Left lung (tissue), 10 donors: ENCODE measurements around the gene IGSF21. TPM values are rescaled to one million over a fixed set of nuclear protein-coding genes. Genes with fewer than 3 reads are reported as not detected.
"Not testable (repeated sequence)": the region's sequence is repeated elsewhere in the genome, so short reads cannot be mapped to it uniquely, and the experiment has no call there.

Experiments
- ATAC-seq: fragments of 200-7000 bp; cut with Tn5 transposase; one replicate; pipeline ENCODE4 v1.9.1; 2020; ENCODE audit warnings: moderate library complexity
- DNase-seq, 4 donors: peaks; one replicate each; pipeline ENCODE4 v3.0.0-alpha.2; 2013 to 2020
- H3K27ac ChIP-seq, 2 donors: fragments of 200-600 bp; sonication (generic) in 1 of 2; one replicate each; pipeline versions ENCODE4 v1.5.0 to v1.8.0; 2020 to 2021
- H3K27me3 ChIP-seq, 2 donors: fragments of 200-600 bp; sonication (generic) in 1 of 2; one replicate each; pipeline versions ENCODE4 v1.5.0 to v1.8.0; 2020 to 2021
- H3K36me3 ChIP-seq, 2 donors: fragments of 200-600 bp; sonication (generic) in 1 of 2; one replicate each; pipeline versions ENCODE4 v1.5.0 to v1.8.0; 2020 to 2021
- H3K4me1 ChIP-seq, 2 donors: fragments of 200-600 bp; one replicate each; pipeline ENCODE4 v1.8.0; 2021
- H3K4me3 ChIP-seq, 2 donors: fragments of 200-600 bp; sonication (generic) in 1 of 2; one replicate each; pipeline versions ENCODE4 v1.5.0 to v1.8.0; 2020 to 2021; ENCODE audit warnings: mild to moderate bottlenecking in 1 of 2
- H3K9me3 ChIP-seq, 2 donors: fragments of 200-600 bp; sonication (generic) in 1 of 2; one replicate each; pipeline versions ENCODE4 v1.5.0 to v1.8.0; 2020 to 2021
- intact Hi-C, 2 donors: fragments of 100-400 bp; cut with DNase I; formaldehyde crosslinking; loops; one replicate each; pipeline versions ENCODE4 v1.11.2 to v1.14.2; 2022
- polyA plus RNA-seq, 6 donors: library from polyadenylated mRNA; unstranded; fragments of 120-200 nt; gene quantifications; one replicate each; pipeline ENCODE4 v1.2.1, GENCODE V29; 2013; ENCODE audit not compliant: insufficient read length in 6 of 6
- total RNA-seq, 2 donors: library from RNA; stranded (reverse); fragmentation: NEBNext Ultra II Directional; extraction: Animal tissue kit (Norgen Biotek cat#: 25700); gene quantifications; one replicate each; pipeline ENCODE4 v1.2.1, GENCODE V29; 2021
- TF ChIP-seq, protein P1 (sequence below), 2 donors: fragments of 200-600 bp; sonication (generic) in 1 of 2; IDR thresholded peaks; one replicate each; pipeline versions ENCODE4 v1.5.0 to v1.8.0; 2021; ENCODE audit warnings: antibody characterized with exemption in 2 of 2
- donor health status: DM: no; HTN: yes; CAD: no.
- donor health status: DM: no; HTN: no; CAD: no.

The IGSF21 gene
- total and polyA plus RNA-seq, 8 donors = 0.14 to 1.2 (median 0.25) TPM; not detected in 2

DNA sequence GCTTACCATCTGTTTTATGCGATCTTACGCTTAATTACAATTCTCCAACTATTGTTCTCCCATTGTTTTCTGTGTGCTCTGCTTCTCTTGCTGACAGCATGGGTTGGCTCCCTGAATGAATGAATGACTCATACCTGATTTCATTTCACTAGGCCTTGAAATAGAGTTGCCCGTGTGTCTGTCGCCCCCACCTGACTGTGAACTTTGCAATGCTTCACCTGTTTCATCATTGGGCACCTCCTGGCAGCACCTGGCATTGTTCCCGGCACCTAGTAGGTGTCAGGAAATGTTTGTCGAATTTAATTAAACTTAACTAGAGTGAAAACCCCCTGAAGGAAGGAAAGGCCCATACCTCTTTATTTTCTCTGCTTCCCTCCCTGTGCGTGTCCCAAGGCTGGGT lies 252.7 kb downstream of the IGSF21 start:
- TF ChIP-seq, protein P1, sequence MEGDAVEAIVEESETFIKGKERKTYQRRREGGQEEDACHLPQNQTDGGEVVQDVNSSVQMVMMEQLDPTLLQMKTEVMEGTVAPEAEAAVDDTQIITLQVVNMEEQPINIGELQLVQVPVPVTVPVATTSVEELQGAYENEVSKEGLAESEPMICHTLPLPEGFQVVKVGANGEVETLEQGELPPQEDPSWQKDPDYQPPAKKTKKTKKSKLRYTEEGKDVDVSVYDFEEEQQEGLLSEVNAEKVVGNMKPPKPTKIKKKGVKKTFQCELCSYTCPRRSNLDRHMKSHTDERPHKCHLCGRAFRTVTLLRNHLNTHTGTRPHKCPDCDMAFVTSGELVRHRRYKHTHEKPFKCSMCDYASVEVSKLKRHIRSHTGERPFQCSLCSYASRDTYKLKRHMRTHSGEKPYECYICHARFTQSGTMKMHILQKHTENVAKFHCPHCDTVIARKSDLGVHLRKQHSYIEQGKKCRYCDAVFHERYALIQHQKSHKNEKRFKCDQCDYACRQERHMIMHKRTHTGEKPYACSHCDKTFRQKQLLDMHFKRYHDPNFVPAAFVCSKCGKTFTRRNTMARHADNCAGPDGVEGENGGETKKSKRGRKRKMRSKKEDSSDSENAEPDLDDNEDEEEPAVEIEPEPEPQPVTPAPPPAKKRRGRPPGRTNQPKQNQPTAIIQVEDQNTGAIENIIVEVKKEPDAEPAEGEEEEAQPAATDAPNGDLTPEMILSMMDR (IDR thresholded peaks at IDR 0.05) = no peak
- Histone ChIP-seq H3K9me3 (no peaks in the 10 kb centered on the region), H3K36me3 (no peaks in the 10 kb centered on the region), H3K4me1 (no peaks in the 10 kb centered on the region), H3K27me3 (peaks cover 0 to 44% of the 10 kb centered on the region in 2 donors), H3K4me3 (no peak overlapping the region), H3K27ac (no peak overlapping the region)
- intact Hi-C loops = no loop called here
- no peak for DNase-seq
- no peak for ATAC-seq

DNA sequence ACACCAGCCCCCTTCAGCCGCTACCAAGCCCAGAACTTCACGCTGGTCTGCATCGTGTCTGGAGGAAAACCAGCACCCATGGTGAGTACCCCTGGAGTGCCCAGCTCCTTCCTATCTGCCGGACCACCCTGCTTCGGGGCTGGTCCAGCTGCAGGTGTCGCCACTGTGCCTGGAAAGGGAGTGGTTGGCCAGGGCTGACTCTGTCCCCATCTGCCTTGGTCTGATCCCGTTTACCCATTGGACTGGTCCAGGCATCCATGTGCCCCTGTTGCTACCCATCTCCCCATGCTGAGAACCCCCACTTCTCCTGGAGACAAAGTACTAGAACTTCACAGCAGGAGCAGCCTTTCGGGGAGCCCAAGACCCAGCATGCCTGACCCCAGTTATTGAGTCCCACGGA lies 254.6 kb downstream of the IGSF21 start:
- intact Hi-C loops = no loop called here
- peaks cover 0 to 49% of the 10 kb centered on the region in 2 donors for H3K27me3 ChIP-seq
- no peak overlapping the region for H3K27ac ChIP-seq
- no peak overlapping the region for H3K4me3 ChIP-seq
- H3K4me1 ChIP-seq = no peaks in the 10 kb centered on the region
- no peak for DNase-seq
- no peaks in the 10 kb centered on the region for H3K9me3 ChIP-seq
- no peaks in the 10 kb centered on the region for H3K36me3 ChIP-seq
- TF ChIP-seq, protein P1 (IDR thresholded peaks at IDR 0.05) = no peak
- ATAC-seq = no peak

DNA sequence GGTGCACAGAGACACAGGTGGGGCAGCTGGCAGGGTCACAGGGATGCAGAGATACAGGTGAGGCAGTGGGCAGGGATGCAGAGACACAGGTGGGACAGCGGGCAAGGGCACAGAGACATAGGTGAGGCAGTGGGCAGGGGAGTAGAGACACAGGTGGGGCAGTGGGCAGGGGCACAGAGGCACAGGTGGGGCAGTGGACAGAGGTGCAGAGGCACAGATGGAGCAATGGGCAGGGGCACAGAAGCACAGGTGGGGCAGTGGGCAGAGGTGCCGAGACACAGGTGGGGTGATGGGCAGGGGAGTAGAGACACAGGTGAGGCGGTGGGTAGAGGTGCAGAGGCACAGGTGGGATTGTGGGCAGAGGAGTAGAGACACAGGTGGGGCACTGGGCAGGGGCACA lies 255.8 kb downstream of the IGSF21 start:
- intact Hi-C loops = no loop called here
- Histone ChIP-seq H3K4me1 (no peaks in the 10 kb centered on the region), H3K27me3 (peaks cover 0 to 45% of the 10 kb centered on the region in 2 donors), H3K4me3 (no peak overlapping the region), H3K9me3 (no peaks in the 10 kb centered on the region), H3K36me3 (no peaks in the 10 kb centered on the region), H3K27ac (no peak overlapping the region)
- TF ChIP-seq, protein P1 (IDR thresholded peaks at IDR 0.05) = no peak
- ATAC-seq (no peak), DNase-seq (no peak)

DNA sequence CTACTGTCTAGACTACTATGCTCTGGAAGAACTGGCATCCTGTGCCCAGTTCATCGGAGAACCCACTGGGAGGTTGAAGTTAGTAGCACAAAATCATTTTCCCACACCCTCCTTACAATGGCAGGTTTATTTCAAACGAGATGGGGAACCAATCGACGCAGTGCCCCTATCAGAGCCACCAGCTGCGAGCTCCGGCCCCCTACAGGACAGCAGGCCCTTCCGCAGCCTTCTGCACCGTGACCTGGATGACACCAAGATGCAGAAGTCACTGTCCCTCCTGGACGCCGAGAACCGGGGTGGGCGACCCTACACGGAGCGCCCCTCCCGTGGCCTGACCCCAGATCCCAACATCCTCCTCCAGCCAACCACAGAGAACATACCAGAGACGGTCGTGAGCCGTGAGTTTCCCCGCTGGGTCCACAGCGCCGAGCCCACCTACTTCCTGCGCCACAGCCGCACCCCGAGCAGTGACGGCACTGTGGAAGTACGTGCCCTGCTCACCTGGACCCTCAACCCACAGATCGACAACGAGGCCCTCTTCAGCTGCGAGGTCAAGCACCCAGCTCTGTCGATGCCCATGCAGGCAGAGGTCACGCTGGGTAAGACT lies 257.6 kb downstream of the IGSF21 start:
- Histone ChIP-seq H3K4me3 (no peak overlapping the region), H3K9me3 (no peaks in the 10 kb centered on the region), H3K27ac (no peak overlapping the region), H3K27me3 (peaks cover 0 to 46% of the 10 kb centered on the region in 2 donors), H3K36me3 (no peaks in the 10 kb centered on the region), H3K4me1 (no peaks in the 10 kb centered on the region)
- TF ChIP-seq, protein P1 (IDR thresholded peaks at IDR 0.05) = no peak
- intact Hi-C loops = no loop called here
- DNase-seq (no peak), ATAC-seq (no peak)

DNA sequence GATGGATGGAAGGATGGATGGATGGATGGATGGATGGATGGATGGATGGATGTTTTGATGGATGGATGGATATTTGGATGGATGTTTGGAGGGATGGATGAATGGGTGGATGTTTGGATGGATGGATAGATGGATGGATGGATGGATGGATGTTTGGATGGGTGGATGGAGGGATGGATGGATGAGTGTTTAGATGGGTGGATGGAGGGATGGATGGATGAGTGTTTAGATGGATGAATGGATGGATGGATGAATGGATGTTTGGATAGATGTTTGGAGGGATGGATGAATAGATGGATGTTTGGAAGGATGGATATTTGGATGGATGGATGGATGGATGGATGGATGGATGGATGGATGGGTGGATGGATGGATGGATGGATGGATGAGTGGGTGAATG lies 264.9 kb downstream of the IGSF21 start:
- H3K36me3 ChIP-seq, intact Hi-C loops, H3K27ac ChIP-seq, H3K9me3 ChIP-seq, H3K4me3 ChIP-seq, H3K4me1 ChIP-seq, DNase-seq, ATAC-seq: not testable (repeated sequence)
- H3K27me3 ChIP-seq = peaks cover 0 to 22% of the 10 kb centered on the region in 2 donors

DNA sequence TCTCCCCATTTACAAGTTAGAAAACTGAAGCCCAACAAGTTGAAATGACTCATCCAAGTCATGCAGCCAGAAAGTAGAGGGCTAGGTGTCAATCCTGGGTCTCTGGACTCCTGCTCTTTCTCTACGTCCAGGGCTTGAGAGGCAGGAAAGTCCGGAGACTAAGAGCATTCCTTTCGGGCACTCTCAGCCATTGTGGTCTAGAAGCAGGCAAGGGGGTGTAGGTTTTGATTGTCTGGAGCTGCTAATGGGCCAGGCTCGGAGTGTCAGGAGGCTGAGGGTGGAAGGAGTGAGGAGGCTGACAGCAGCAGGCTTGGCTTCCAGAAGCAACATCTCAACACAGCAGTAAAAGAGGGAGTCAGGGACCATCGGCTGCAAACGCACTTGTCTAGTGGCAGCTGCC lies 265.6 kb downstream of the IGSF21 start:
- TF ChIP-seq, protein P1 (IDR thresholded peaks at IDR 0.05) = no peak
- Histone ChIP-seq H3K36me3 (no peaks in the 10 kb centered on the region), H3K27ac (no peak overlapping the region), H3K4me3 (no peak overlapping the region), H3K9me3 (peaks cover 0 to 3% of the 10 kb centered on the region in 2 donors), H3K4me1 (no peaks in the 10 kb centered on the region), H3K27me3 (peaks cover 0 to 29% of the 10 kb centered on the region in 2 donors)
- DNase-seq = no peak
- intact Hi-C loops = no loop called here
- ATAC-seq = no peak
